Parathyroid adenoma (tissue), 2 donors: ENCODE results near the gene CD320.

ENCODE experiments used
- H2AFZ ChIP-seq: fragments of 300-600 bp; sonication (generic); one replicate; pipeline ENCODE4 v1.7.0; 2017; ENCODE audit warnings: antibody characterized with exemption, mild to moderate bottlenecking
- H3K27ac ChIP-seq: fragments of 300-600 bp; sonication (generic); one replicate; pipeline ENCODE4 v1.7.0; 2017
- H3K27me3 ChIP-seq: fragments of 300-600 bp; sonication (generic); one replicate; pipeline ENCODE4 v1.7.0; 2017; ENCODE audit warnings: low read length; ENCODE audit not compliant: control insufficient read depth, insufficient read depth
- H3K36me3 ChIP-seq: fragments of 300-600 bp; sonication (generic); one replicate; pipeline ENCODE4 v1.7.0; 2017; ENCODE audit warnings: low read length; ENCODE audit not compliant: control insufficient read depth, insufficient read depth
- H3K4me1 ChIP-seq: fragments of 300-600 bp; sonication (generic); one replicate; pipeline ENCODE4 v1.7.0; 2017; ENCODE audit warnings: control low read depth
- H3K4me2 ChIP-seq: fragments of 300-600 bp; sonication (generic); one replicate; pipeline ENCODE4 v1.7.0; 2017; ENCODE audit warnings: low read length
- H3K4me3 ChIP-seq: fragments of 300-600 bp; sonication (generic); one replicate; pipeline ENCODE4 v1.7.0; 2017; ENCODE audit warnings: low read depth, low read length
- H3K79me2 ChIP-seq: fragments of 300-600 bp; sonication (generic); one replicate; pipeline ENCODE4 v1.7.0; 2017; ENCODE audit warnings: control low read depth
- H3K9ac ChIP-seq: fragments of 300-600 bp; sonication (generic); one replicate; pipeline ENCODE4 v1.7.0; 2017; ENCODE audit warnings: mild to moderate bottlenecking
- H3K9me3 ChIP-seq: fragments of 300-600 bp; sonication (generic); one replicate; pipeline ENCODE4 v1.7.0; 2017; ENCODE audit warnings: low read length; ENCODE audit not compliant: control insufficient read depth
- TF ChIP-seq, protein P1 (sequence below): fragments of 300-600 bp; sonication (generic); IDR thresholded peaks from one replicate; pipeline ENCODE4 v1.7.0; 2017; ENCODE audit warnings: antibody characterized with exemption, mild to moderate bottlenecking
- donor health status: primary hyperparathyroidism.

The CD320 gene

DNA sequence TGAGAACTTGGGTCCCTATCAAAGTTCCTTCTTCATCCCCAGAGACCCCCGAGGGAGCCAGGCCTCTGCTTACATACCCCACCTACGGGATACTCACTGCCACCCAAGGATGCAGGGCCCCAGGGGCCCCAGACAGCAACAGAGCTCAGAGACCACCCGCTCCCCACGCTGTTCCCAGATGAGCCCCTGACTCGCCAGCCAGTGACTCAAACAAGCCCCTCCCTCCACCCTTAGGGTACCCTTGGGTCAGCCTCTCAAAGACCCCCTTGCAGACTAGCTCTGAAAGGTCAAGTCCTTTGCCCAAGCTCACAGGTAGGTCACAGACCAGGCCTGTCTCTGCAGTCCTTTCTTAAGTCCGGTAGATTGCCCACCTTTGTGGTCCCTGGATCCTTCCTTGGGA is 45.7 kb downstream of the CD320 start:
- Histone ChIP-seq H3K79me2 (no peaks in the 10 kb centered on the region), H3K27ac (no peak overlapping the region), H3K4me2 (no peak overlapping the region), H3K27me3 (no peaks in the 10 kb centered on the region), H2AFZ (no peak overlapping the region), H3K4me1 (no peaks in the 10 kb centered on the region), H3K9ac (no peak overlapping the region), H3K9me3 (no peaks in the 10 kb centered on the region), H3K36me3 (no peaks in the 10 kb centered on the region), H3K4me3 (no peak overlapping the region)
- TF ChIP-seq, protein P1, sequence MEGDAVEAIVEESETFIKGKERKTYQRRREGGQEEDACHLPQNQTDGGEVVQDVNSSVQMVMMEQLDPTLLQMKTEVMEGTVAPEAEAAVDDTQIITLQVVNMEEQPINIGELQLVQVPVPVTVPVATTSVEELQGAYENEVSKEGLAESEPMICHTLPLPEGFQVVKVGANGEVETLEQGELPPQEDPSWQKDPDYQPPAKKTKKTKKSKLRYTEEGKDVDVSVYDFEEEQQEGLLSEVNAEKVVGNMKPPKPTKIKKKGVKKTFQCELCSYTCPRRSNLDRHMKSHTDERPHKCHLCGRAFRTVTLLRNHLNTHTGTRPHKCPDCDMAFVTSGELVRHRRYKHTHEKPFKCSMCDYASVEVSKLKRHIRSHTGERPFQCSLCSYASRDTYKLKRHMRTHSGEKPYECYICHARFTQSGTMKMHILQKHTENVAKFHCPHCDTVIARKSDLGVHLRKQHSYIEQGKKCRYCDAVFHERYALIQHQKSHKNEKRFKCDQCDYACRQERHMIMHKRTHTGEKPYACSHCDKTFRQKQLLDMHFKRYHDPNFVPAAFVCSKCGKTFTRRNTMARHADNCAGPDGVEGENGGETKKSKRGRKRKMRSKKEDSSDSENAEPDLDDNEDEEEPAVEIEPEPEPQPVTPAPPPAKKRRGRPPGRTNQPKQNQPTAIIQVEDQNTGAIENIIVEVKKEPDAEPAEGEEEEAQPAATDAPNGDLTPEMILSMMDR: no peak

GRCh38 chr19:8261881-8262280 is 46.3 kb downstream of the CD320 start:
- H3K4me1 ChIP-seq: no peaks in the 10 kb centered on the region

DNA sequence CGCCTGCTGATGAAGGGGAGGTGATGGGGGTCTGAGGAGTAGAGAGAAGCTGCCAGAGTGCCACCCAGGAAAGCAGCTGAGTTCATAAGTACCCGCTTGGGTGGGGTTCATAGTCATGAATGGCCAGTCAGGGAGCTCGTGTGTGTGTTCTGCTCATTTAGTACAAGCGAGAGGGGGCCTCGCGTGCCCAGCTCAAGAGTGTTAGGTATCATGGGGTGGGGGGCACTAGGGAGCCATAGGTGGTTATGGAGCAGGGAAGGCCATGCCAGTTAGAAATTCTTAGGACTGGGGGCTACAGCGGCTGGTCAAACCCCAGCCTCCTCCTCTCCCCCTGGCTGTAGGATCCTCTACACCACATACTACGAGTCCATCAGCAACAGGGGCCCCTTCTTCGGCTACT is 46.8 kb downstream of the CD320 start:
- no peak overlapping the region for H3K9ac ChIP-seq
- H2AFZ ChIP-seq: no peak overlapping the region
- H3K4me3 ChIP-seq: no peak overlapping the region
- H3K27me3 ChIP-seq: no peaks in the 10 kb centered on the region
- TF ChIP-seq, protein P1: no peak
- no peaks in the 10 kb centered on the region for H3K4me1 ChIP-seq
- H3K79me2 ChIP-seq: no peaks in the 10 kb centered on the region
- H3K36me3 ChIP-seq: no peaks in the 10 kb centered on the region
- H3K4me2 ChIP-seq: no peak overlapping the region
- H3K9me3 ChIP-seq: no peaks in the 10 kb centered on the region
- H3K27ac ChIP-seq: no peak overlapping the region

More at GRCh38 chr19:8261881-8262280, 46.3 kb downstream of the CD320 start:
- H3K27ac ChIP-seq: no peak overlapping the region
- H3K9ac ChIP-seq: no peak overlapping the region
- no peaks in the 10 kb centered on the region for H3K9me3 ChIP-seq
- H3K4me3 ChIP-seq: no peak overlapping the region
- H3K36me3 ChIP-seq: no peaks in the 10 kb centered on the region
- no peaks in the 10 kb centered on the region for H3K79me2 ChIP-seq
- no peak overlapping the region for H3K4me2 ChIP-seq
- H2AFZ ChIP-seq: no peak overlapping the region
- no peaks in the 10 kb centered on the region for H3K27me3 ChIP-seq
- TF ChIP-seq, protein P1: no peak

DNA sequence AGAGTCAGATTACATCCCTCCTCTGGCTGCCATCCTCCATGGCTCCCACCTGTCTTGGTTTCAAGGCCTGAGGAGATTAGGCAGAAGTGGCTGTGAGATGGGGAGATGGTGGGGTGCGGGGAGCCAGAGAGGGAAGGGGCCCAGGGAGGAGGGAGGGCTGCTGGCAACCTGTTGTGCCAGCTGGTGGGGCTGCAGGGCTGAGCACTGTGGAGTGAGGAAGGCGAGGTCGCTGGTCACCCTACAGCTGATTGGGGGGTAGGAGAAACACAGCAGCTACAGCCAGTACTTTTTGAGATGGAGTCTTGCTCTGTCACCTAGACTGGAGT is 48.3 kb downstream of the CD320 start:
- Histone ChIP-seq H3K4me1 (no peaks in the 10 kb centered on the region), H3K9ac (no peak overlapping the region), H3K79me2 (no peaks in the 10 kb centered on the region), H3K27ac (no peak overlapping the region), H3K27me3 (no peaks in the 10 kb centered on the region), H3K36me3 (no peaks in the 10 kb centered on the region), H3K4me3 (no peak overlapping the region), H3K9me3 (no peaks in the 10 kb centered on the region), H2AFZ (no peak overlapping the region), H3K4me2 (no peak overlapping the region)
- TF ChIP-seq, protein P1: no peak

DNA sequence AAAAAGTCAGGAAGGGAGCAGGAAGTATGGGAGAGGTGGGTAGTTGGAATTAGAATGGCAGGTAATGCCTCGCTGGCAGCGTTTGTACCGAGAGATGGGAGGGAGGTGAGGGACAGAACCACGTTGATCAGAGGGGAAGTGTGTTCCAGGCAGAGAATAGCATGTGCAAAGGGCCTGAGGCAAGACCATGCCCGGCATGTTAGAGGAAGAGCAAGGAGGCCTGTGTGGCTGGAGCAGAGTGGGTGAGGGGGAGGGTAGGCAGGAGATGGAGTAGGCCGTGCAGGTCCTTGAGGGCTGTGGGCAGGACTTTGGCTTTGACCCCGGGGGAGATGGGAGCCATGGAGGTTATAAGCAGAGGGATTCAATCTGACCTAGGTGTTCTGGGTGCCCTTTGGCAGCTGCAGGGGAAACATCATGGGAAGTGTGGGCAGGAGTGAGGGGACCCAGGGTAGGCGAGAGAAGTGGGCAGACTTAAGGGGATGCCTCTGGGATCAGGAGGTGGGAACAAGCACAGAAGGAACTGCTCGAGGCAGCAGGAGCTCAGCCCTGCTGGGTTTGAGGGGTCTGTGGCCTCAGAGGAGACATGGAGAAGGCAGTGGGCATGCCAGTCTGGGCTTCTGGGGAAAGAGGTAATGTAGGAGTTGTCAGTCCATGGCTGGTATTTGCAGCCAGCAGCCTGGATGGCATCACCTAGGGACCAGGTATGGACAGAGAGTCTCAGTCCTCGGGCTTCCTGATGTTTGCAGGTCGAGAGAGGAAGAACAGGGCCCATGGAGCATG is 48.8 kb downstream of the CD320 start:
- Histone ChIP-seq H3K27me3 (no peaks in the 10 kb centered on the region), H3K79me2 (no peaks in the 10 kb centered on the region), H3K9me3 (no peaks in the 10 kb centered on the region), H3K27ac (no peak overlapping the region), H3K4me2 (no peak overlapping the region), H3K36me3 (no peaks in the 10 kb centered on the region), H3K4me1 (no peaks in the 10 kb centered on the region), H3K4me3 (no peak overlapping the region), H3K9ac (no peak overlapping the region), H2AFZ (no peak overlapping the region)
- TF ChIP-seq, protein P1: no peak
